T-helper 1 cell treated with Interleukin-12 subunit alpha and Interleukin-12 subunit beta and Interleukin-4 antibody, amounts not matched to agents 30 μg/mL and 1 μg/mL, for 36 hours (primary cell): Measurements from ENCODE around the gene NEXN.

ENCODE experiments used
- H3K27ac Mint-ChIP-seq: one replicate; pipeline ENCODE4 v1.8.0; 2021; ENCODE audit warnings: mild to moderate bottlenecking, mixed read lengths
- H3K27me3 Mint-ChIP-seq: one replicate; pipeline ENCODE4 v1.8.0; 2021; ENCODE audit warnings: low read depth, mixed read lengths
- H3K36me3 Mint-ChIP-seq: one replicate; pipeline ENCODE4 v1.8.0; 2021; ENCODE audit warnings: low read depth, mixed read lengths
- H3K4me1 Mint-ChIP-seq: one replicate; pipeline ENCODE4 v1.8.0; 2021; ENCODE audit warnings: low read depth, mixed read lengths
- H3K4me3 Mint-ChIP-seq: one replicate; pipeline ENCODE4 v1.8.0; 2021; ENCODE audit warnings: mild to moderate bottlenecking, moderate library complexity, mixed read lengths
- H3K9me3 Mint-ChIP-seq: one replicate; pipeline ENCODE4 v1.8.0; 2021; ENCODE audit warnings: mixed read lengths

NEXN gene

DNA sequence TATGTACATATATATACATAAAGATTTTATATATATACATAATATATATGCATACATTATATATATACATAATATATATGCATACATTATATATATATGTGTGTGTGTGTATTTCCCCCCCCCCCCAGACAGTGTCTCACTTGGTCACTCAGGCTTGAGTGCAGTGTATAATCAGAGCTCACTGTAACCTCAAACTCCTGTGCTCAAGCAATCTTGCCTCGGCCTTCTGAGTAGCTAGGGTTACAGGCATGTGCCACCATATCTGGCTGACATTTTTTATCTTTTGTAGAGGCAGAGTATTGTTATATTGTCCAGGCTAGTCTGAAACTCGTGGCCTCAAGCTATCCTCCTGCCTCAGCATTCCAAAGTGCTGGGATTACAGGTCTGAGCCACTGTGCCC, 99.5 kb downstream of the NEXN start:
- Mint-ChIP-seq H3K4me1 (peaks cover 28% of the 10 kb centered on the region), H3K36me3 (peaks cover 9% of the 10 kb centered on the region), H3K27ac (no peak overlapping the region), H3K4me3 (no peak overlapping the region), H3K9me3 (no peaks in the 10 kb centered on the region), H3K27me3 (no peaks in the 10 kb centered on the region)

DNA sequence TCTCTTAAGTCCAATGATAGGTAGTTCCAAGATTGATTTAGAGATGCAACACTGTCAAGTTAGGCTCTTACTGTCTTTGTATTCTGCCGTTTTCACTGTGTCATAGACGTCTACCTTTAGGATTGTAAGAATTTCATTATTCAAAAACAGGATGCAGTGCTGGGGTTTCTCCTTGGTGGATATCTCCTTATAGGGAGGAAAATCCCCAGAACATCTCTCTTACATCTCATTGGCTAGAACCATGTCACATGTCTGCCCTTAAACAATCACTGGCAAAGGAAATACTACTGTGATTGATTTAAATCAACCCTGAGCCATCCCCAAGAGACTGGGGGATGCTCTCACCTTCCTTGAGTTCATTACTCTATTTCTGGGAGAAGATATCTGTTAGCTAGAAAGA, 101.3 kb downstream of the NEXN start:
- no peaks in the 10 kb centered on the region for H3K27me3 Mint-ChIP-seq
- H3K4me3 Mint-ChIP-seq: no peak overlapping the region
- peaks cover 23% of the 10 kb centered on the region for H3K4me1 Mint-ChIP-seq
- H3K27ac Mint-ChIP-seq: no peak overlapping the region
- H3K9me3 Mint-ChIP-seq: no peaks in the 10 kb centered on the region
- H3K36me3 Mint-ChIP-seq: peaks cover 9% of the 10 kb centered on the region

DNA sequence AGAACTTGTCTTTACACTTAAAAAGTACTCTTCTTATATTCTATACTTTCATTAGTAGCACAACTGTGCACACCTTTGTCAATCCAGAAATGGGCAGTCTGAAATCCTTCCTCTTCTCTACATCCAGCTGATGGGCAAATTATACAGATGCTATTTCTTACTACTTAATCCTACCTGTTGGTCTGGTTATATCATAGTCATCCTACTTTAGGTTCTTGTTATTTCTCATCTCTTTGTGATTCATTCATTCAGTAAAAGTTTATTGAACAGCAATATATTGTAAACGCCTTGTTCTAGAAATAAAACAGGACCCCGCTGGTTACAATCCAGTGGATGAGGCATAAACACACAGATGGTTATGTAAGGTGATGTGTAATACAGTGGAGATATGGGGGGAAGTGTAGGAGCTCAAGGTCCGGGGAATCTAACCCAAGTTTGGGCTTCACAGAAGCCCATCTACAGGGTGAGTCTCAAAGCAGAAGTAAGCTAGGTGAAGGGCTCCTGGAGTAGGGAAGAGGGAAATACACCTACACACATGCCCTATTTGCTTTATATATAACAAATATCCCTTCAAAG, 102.3 kb downstream of the NEXN start:
- no peaks in the 10 kb centered on the region for H3K9me3 Mint-ChIP-seq
- peaks cover 22% of the 10 kb centered on the region for H3K4me1 Mint-ChIP-seq
- no peak overlapping the region for H3K4me3 Mint-ChIP-seq
- H3K27me3 Mint-ChIP-seq: no peaks in the 10 kb centered on the region
- peaks cover 8% of the 10 kb centered on the region for H3K36me3 Mint-ChIP-seq
- no peak overlapping the region for H3K27ac Mint-ChIP-seq

DNA sequence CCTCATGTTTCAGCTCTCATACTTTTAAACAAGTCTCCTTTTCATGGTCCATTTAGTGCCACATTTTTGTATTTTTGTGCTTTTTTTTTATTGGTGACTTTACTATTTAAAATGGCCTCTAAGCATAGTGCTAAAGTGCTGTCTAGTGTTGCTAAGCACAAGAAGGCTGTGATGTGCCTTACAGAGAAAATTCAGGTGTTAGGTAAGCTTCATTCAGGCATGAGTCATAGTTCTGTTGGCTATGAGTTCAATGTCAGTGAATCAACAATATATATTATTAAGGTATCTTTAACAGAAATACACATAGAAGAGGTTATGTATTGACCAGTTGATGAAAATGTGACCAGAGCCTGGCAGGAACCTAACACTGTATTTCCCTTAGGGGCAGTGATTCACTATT, 103.2 kb downstream of the NEXN start:
- Mint-ChIP-seq H3K4me1 (peaks cover 19% of the 10 kb centered on the region), H3K27ac (no peak overlapping the region), H3K27me3 (no peaks in the 10 kb centered on the region), H3K9me3 (no peaks in the 10 kb centered on the region), H3K4me3 (no peak overlapping the region), H3K36me3 (peaks cover 4% of the 10 kb centered on the region)
